Neutrophil (primary cell): ENCODE data around the gene PRR3.

ENCODE experiments used
- H3K27ac ChIP-seq: fragments of 200-600 bp; sonication (generic); 2 replicates; pipeline ENCODE4 v1.5.1; 2016; ENCODE audit warnings: mild to moderate bottlenecking, moderate library complexity
- H3K27me3 ChIP-seq: fragments of 200-600 bp; sonication (generic); 2 replicates; pipeline ENCODE4 v1.6.0; 2016; ENCODE audit warnings: mild to moderate bottlenecking
- H3K36me3 ChIP-seq: fragments of 200-600 bp; sonication (generic); 2 replicates; pipeline ENCODE4 v1.5.1; 2017
- H3K4me1 ChIP-seq, 2 experiments: fragments of 200-600 bp in 1 of 2; sonication (generic) in 1 of 2; 1 replicate in 1 of 2; 2 replicates in 1 of 2; pipeline versions ENCODE4 v1.5.1 to v1.6.1; 2013 to 2016; ENCODE audit warnings: low read depth in 1 of 2, low read length in 1 of 2, mild to moderate bottlenecking in 1 of 2, moderate library complexity in 1 of 2; ENCODE audit not compliant: control insufficient read depth in 1 of 2, insufficient read depth in 1 of 2
- H3K4me3 ChIP-seq, 2 experiments: fragments of 200-600 bp in 1 of 2; sonication (generic) in 1 of 2; 1 replicate in 1 of 2; 2 replicates in 1 of 2; pipeline ENCODE4 v1.5.1; 2013 to 2016; ENCODE audit warnings: low read depth in 1 of 2, low read length in 1 of 2, mild to moderate bottlenecking in 1 of 2, moderate library complexity in 1 of 2
- H3K9me3 ChIP-seq: fragments of 200-600 bp; sonication (generic); 2 replicates; pipeline ENCODE4 v1.5.1; 2016
- CTCF ChIP-seq: fragments of 200-600 bp; sonication (generic); IDR thresholded peaks from 2 replicates; pipeline ENCODE4 v1.5.1; 2016; ENCODE audit warnings: antibody characterized with exemption

Gene PRR3

GRCh38 chr6:30583921-30584320 is 26.8 kb downstream of the PRR3 start:
- no peaks in the 10 kb centered on the region for H3K27me3 ChIP-seq
- no peak for TF ChIP-seq CTCF
- H3K27ac ChIP-seq, result no peak overlapping the region
- H3K4me1 ChIP-seq, result no peaks in the 10 kb centered on the region
- no peak overlapping the region for H3K4me3 ChIP-seq
- no peaks in the 10 kb centered on the region for H3K9me3 ChIP-seq
- H3K36me3 ChIP-seq, result peaks cover 94% of the 10 kb centered on the region

GRCh38 chr6:30589754-30590358 is 32.8 kb downstream of the PRR3 start:
- H3K36me3 ChIP-seq, result peaks cover 78% of the 10 kb centered on the region
- no peak for TF ChIP-seq CTCF
- no peak overlapping the region for H3K27ac ChIP-seq
- H3K4me3 ChIP-seq, result no peak overlapping the region
- no peaks in the 10 kb centered on the region for H3K9me3 ChIP-seq
- no peaks in the 10 kb centered on the region for H3K27me3 ChIP-seq
- no peaks in the 10 kb centered on the region for H3K4me1 ChIP-seq

- peaks cover 74% of the 10 kb centered on the region for H3K36me3 ChIP-seq
- no peak for TF ChIP-seq CTCF
- H3K9me3 ChIP-seq, result no peaks in the 10 kb centered on the region
- H3K27ac ChIP-seq, result no peak overlapping the region
- no peaks in the 10 kb centered on the region for H3K27me3 ChIP-seq
- H3K4me1 ChIP-seq, result no peaks in the 10 kb centered on the region
- no peak overlapping the region for H3K4me3 ChIP-seq
Observed at GRCh38 chr6:30590509-30590908, 33.4 kb downstream of the PRR3 start.

GRCh38 chr6:30591008-30591407 is 33.9 kb downstream of the PRR3 start:
- Histone ChIP-seq H3K4me3 (no peak overlapping the region), H3K36me3 (peaks cover 69% of the 10 kb centered on the region), H3K4me1 (no peaks in the 10 kb centered on the region), H3K27me3 (no peaks in the 10 kb centered on the region), H3K27ac (no peak overlapping the region), H3K9me3 (no peaks in the 10 kb centered on the region)
- TF ChIP-seq CTCF, result no peak

- TF ChIP-seq CTCF, result no peak
- peaks cover 56% of the 10 kb centered on the region for H3K36me3 ChIP-seq
- H3K4me1 ChIP-seq, result no peaks in the 10 kb centered on the region
- no peaks in the 10 kb centered on the region for H3K9me3 ChIP-seq
- H3K4me3 ChIP-seq, result no peak overlapping the region
- no peak overlapping the region for H3K27ac ChIP-seq
- no peaks in the 10 kb centered on the region for H3K27me3 ChIP-seq
Observed at GRCh38 chr6:30592287-30592686, 35.2 kb downstream of the PRR3 start.
